Endodermal cell (in vitro differentiated cells): ENCODE results near the gene SEPTIN12. TPM values are rescaled to one million over a fixed set of nuclear protein-coding genes. Genes with fewer than 3 reads are reported as not detected.

ENCODE experiments used
- DNase-seq: peaks from one replicate; pipeline ENCODE4 v3.0.0-alpha.2; 2017
- H3K27ac ChIP-seq: 2 replicates; pipeline ENCODE4 v1.5.1; 2013; ENCODE audit warnings: mild to moderate bottlenecking, low read depth, low read length, moderate library complexity
- H3K27me3 ChIP-seq: 2 replicates; pipeline ENCODE4 v1.6.1; 2013; ENCODE audit warnings: mild to moderate bottlenecking, low read length, moderate library complexity; ENCODE audit not compliant: insufficient read depth, control insufficient read depth, poor library complexity, severe bottlenecking
- H3K36me3 ChIP-seq: 2 replicates; pipeline ENCODE4 v1.7.0; 2013; ENCODE audit warnings: mild to moderate bottlenecking, low read length, moderate library complexity; ENCODE audit not compliant: control insufficient read depth, insufficient read depth
- H3K4me1 ChIP-seq: one replicate; pipeline ENCODE4 v1.7.0; 2013; ENCODE audit warnings: low read length; ENCODE audit not compliant: control insufficient read depth, insufficient read depth
- H3K4me3 ChIP-seq: 2 replicates; pipeline ENCODE4 v1.5.1; 2013; ENCODE audit warnings: mild to moderate bottlenecking, low read length, moderate library complexity
- H3K9ac ChIP-seq: 2 replicates; pipeline ENCODE4 v1.6.1; 2013; ENCODE audit warnings: mild to moderate bottlenecking, low read length, moderate library complexity; ENCODE audit not compliant: poor library complexity, severe bottlenecking; ENCODE audit errors: extremely low read depth
- H3K9me3 ChIP-seq: 2 replicates; pipeline ENCODE4 v1.6.1; 2013; ENCODE audit warnings: mild to moderate bottlenecking, low read length, moderate library complexity; ENCODE audit not compliant: control insufficient read depth
- H3K27ac Mint-ChIP-seq: 2 replicates; pipeline ENCODE4 v1.8.0; 2020; ENCODE audit warnings: mixed read lengths
- H3K27me3 Mint-ChIP-seq: 2 replicates; pipeline ENCODE4 v1.8.0; 2021; ENCODE audit warnings: mild to moderate bottlenecking, mixed read lengths; ENCODE audit not compliant: insufficient read depth
- H3K36me3 Mint-ChIP-seq: 2 replicates; pipeline ENCODE4 v1.8.0; 2020; ENCODE audit warnings: low read depth, mixed read lengths
- H3K4me1 Mint-ChIP-seq: 2 replicates; pipeline ENCODE4 v1.8.0; 2020; ENCODE audit warnings: mixed read lengths
- H3K4me3 Mint-ChIP-seq: 2 replicates; pipeline ENCODE4 v1.8.0; 2020; ENCODE audit warnings: mild to moderate bottlenecking, moderate library complexity, mixed read lengths
- H3K9me3 Mint-ChIP-seq: 2 replicates; pipeline ENCODE4 v1.8.0; 2020; ENCODE audit warnings: mild to moderate bottlenecking, mixed read lengths
- CTCF ChIP-seq: fragments of 200-600 bp; sonication (generic); conservative IDR thresholded peaks from 2 replicates; pipeline ENCODE4 v1.5.0; 2021; ENCODE audit warnings: antibody characterized with exemption, mild to moderate bottlenecking
- whole genome bisulfite sequencing, 2 experiments: methylation state at CpG; one replicate each; pipeline versions ENCODE4 v1.1.5 to v1.1.7; 2013; ENCODE audit warnings: missing lambda C conversion rate in 2 of 2, mixed read lengths in 1 of 2; ENCODE audit not compliant: insufficient coverage in 1 of 2, insufficient read length in 1 of 2; 5-methylcytosine and 5-hydroxymethylcytosine counted together
- total RNA-seq, 2 donors: library from RNA; stranded (reverse); fragmentation: NEBNext Ultra II Directional in 1 of 2; extraction: Animal tissue kit (Norgen Biotek cat#: 25700) in 1 of 2; gene quantifications; 2 replicates in 1 of 2; 3 replicates in 1 of 2; pipeline ENCODE4 v1.2.1, GENCODE V29; 2021

The SEPTIN12 gene
- total RNA-seq, 2 donors from 2014 or later = 0.40 to 0.73 TPM

DNA sequence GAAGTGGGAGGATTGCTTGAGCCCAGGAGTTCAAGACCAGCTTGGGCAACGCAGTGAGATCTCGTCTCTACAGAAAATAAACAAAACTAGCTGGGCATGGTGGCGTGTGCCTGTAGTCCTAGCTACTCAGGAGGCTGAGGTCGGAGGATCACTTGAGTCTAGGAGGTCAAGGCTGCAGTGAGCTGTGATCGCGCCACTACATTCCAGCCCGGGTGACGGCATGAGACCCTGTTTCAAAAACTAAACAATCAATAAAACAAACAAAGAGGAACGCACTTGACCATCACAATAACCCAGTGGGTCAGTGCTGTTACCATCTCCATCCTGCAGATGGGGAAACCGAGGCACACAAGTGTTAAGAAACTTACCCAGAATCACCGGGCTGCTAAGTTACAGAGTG, 34.9 kb downstream of the SEPTIN12 start:
- Mint-ChIP-seq H3K36me3 (peaks cover 49% of the 10 kb centered on the region), H3K4me3 (no peak overlapping the region)
- TF ChIP-seq CTCF = no peak

GRCh38 chr16:4752351-4753100, 35.6 kb downstream of the SEPTIN12 start:
- DNase-seq = no peak
- H3K36me3 Mint-ChIP-seq = peaks cover 46% of the 10 kb centered on the region
- no peaks in the 10 kb centered on the region for H3K27me3 ChIP-seq
- H3K27ac ChIP-seq = no peak overlapping the region
- H3K9ac ChIP-seq = no peak overlapping the region
- no peaks in the 10 kb centered on the region for H3K4me1 Mint-ChIP-seq
- peaks cover 56% of the 10 kb centered on the region for H3K36me3 ChIP-seq
- H3K9me3 Mint-ChIP-seq = peaks cover 17% of the 10 kb centered on the region
- H3K27ac Mint-ChIP-seq = no peak overlapping the region
- H3K4me3 ChIP-seq = no peak overlapping the region
- no peaks in the 10 kb centered on the region for H3K4me1 ChIP-seq
- H3K9me3 ChIP-seq = peaks cover 17% of the 10 kb centered on the region
- no peaks in the 10 kb centered on the region for H3K27me3 Mint-ChIP-seq
- TF ChIP-seq CTCF = no peak
- WGBS, 2 experiments = 96% methylated on average over 30 to 44 of the region's 44 CpGs
- H3K4me3 Mint-ChIP-seq = no peak overlapping the region

More for the DNA sequence above, 34.9 kb downstream of the SEPTIN12 start:
- Histone ChIP-seq H3K4me1 (no peaks in the 10 kb centered on the region), H3K9ac (no peak overlapping the region), H3K36me3 (peaks cover 56% of the 10 kb centered on the region), H3K27ac (no peak overlapping the region), H3K27me3 (no peaks in the 10 kb centered on the region), H3K9me3 (peaks cover 17% of the 10 kb centered on the region), H3K4me3 (no peak overlapping the region)
- Mint-ChIP-seq H3K27me3 (no peaks in the 10 kb centered on the region), H3K4me1 (no peaks in the 10 kb centered on the region), H3K27ac (no peak overlapping the region), H3K9me3 (peaks cover 17% of the 10 kb centered on the region)
- whole genome bisulfite sequencing, 2 experiments = 93 to 94% methylated on average over 6 to 11 of the region's 11 CpGs
- DNase-seq = no peak

DNA sequence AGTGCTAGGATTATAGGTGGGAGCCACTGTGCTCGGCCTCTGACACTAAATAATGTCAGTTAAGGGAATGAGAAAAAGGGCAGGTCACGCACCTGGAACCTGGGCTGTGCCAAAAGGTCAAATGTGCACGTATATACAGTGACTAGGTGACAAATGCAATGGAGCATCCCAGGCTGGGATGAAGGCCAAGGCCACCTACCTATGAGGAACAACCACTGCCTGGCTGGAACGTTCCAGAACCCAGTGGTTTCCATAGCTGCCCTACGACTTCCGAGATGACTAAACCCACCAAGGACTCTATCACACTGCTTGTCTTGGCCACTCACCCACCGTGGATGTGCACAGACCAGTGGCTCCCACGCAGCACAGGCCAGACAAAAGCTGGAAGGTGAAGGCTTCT, 37.2 kb downstream of the SEPTIN12 start:
- DNase-seq = no peak
- Mint-ChIP-seq H3K4me3 (no peak overlapping the region), H3K36me3 (peaks cover 31% of the 10 kb centered on the region), H3K9me3 (peaks cover 11% of the 10 kb centered on the region), H3K4me1 (no peaks in the 10 kb centered on the region), H3K27ac (no peak overlapping the region), H3K27me3 (no peaks in the 10 kb centered on the region)
- Histone ChIP-seq H3K27ac (no peak overlapping the region), H3K36me3 (peaks cover 41% of the 10 kb centered on the region), H3K4me3 (no peak overlapping the region), H3K9ac (no peak overlapping the region), H3K4me1 (no peaks in the 10 kb centered on the region), H3K9me3 (peaks cover 11% of the 10 kb centered on the region), H3K27me3 (no peaks in the 10 kb centered on the region)
- no peak for TF ChIP-seq CTCF
- 94 to 95% methylated on average over 4 to 8 of the region's 8 CpGs for WGBS, 2 experiments
